HG03469 (cell line): ENCODE measurements around the gene CACNA1D.
A peak's percentile ranks its signal among the peaks of the same experiment; 100 is the strongest.

Experiments
- ATAC-seq: cut with Tn5 transposase; IDR thresholded peaks from one replicate; pipeline ENCODE4 v1.9.1; 2021; ENCODE audit warnings: mild to moderate bottlenecking, moderate library complexity, moderate number of reproducible peaks; ENCODE audit not compliant: unreplicated experiment

CACNA1D gene

DNA sequence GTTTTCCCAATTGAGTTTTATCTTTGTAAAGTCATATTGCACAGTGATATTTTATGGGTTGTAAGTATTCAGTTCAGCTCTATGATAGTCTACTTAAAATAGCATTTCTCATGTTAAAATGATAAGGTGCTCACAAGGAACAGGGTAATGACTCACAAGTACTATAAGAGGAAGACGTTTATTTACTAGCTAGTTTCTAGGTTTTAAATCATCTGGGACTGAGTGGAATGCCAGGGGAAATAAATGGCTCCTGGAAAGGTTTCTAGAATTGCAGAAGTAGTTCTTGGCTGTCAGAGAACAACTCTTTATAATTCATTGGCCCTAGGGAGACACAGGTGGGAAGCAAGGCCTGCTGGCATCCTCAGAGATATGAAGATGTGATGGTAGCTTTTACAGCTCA, 239.0 kb downstream of the CACNA1D start:
- no peak for ATAC-seq

DNA sequence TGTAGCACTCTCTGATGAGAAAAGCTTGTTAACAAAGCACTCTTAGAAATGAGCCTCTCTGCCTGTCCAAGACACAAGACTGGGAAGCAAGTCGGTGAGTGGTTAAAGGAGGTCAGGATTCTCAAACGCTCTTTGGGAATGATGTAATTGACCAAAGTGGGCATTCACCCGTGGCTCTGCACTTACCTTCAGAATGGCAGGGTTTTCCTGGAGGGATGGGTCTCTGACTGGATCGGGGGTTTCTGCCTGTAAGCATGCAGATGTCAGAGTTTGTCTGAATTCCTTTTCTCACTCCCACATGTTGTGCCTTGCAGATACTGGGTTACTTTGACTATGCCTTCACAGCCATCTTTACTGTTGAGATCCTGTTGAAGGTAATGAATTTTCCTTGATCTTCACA, 245.6 kb downstream of the CACNA1D start:
- no peak for ATAC-seq

- no peak for ATAC-seq
These were observed 246.5 kb downstream of the CACNA1D start for GRCh38 chr3:53740956-53741355.

GRCh38 chr3:53744351-53744750, 249.9 kb downstream of the CACNA1D start:
- no peak for ATAC-seq

DNA sequence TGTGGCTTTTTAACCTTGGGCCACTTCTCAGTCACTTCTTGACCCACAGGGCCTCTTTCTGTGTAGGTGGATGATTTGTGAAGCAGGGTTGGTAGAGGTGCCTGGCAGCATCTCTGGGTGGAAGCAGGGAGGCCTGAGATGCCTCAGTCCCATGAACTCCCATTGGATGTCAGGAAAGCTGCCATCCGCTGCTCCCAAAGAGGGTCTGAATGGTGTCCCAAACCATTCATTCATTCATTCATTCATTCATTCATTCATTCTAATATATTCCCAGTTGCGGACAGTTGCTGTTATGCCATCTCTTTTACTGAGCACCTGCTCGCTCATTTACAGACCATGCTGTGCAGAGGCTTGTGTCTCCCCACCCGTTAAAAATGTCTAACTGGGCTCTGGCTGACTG, 253.1 kb downstream of the CACNA1D start:
- no peak for ATAC-seq

GRCh38 chr3:53748512-53749271, 254.3 kb downstream of the CACNA1D start:
- ATAC-seq = peak; percentile 91

GRCh38 chr3:53749448-53749847, 255.0 kb downstream of the CACNA1D start:
- no peak for ATAC-seq

DNA sequence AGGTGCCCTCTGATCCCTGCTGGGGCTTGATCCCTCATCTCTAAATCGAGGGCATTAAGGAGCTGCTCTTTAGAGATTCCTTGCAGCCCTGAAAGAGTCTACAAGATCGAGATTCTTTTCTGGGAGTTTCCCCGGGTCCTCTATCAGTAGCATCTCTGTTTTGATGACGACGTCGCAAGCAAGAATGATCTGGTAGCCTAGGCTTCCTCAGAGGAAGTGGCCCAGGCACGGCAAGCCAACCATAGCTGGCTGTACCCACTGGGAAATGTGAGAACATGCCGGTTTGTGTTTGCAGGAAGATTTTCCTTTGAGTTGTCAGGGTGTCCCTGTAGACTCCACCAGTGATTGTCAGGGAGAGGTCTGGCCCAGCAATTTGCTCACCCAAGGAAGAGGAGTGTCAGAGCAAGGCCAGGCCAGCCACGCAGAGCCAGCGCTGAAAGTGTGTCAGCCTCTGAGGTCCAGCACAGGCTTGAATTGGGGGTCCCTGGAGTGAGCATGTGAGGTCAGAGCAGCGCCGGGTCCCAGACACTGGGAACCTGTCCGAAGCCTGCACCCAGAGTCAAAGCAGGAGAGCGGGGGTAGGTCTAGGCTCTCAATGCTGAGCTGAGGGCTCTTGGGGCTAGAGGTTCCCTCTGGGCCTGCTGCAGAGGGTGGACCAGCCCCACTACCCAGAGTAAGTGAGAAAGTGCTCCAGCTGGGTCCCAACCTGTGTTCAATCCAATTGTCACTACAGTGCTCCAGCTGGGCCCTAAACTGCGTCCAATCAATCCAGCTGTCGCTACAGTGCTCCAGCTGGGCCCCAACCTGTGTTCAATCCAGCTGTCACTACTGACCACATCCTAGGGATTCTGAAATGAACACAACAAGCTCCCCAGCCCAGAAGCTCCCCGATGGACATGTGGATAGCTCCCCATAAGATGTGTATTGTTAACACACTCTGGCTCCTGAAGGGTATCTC, 256.1 kb downstream of the CACNA1D start:
- ATAC-seq = no peak

DNA sequence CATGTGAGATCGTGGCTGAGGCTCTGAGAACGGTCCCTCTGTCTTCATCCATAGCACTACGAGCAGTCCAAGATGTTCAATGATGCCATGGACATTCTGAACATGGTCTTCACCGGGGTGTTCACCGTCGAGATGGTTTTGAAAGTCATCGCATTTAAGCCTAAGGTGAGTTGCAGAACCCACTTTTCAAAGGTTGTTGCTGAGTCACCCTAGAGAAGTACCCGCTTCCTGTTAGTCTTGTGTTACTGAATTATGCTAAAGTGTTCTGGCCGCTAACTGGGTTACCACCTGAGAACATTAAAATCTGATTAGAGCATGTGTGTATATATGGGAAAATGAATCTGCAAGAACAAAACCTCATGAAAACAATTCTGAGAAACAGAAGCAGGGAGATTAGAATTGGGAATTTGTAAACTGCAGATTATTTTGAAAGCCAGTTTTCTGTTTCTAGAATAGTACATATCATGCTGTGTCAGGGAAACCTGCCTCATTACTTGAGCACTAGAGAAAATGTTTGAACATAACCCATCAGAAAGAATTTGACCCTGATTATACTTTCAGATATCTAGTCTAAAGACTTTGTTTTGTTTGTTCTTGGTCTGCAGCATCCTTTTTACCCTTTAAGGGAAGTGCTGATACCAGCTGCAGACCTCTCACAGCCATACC, 259.2 kb downstream of the CACNA1D start:
- ATAC-seq = no peak

- ATAC-seq = no peak
These were observed 259.9 kb downstream of the CACNA1D start for GRCh38 chr3:53754325-53754724.

DNA sequence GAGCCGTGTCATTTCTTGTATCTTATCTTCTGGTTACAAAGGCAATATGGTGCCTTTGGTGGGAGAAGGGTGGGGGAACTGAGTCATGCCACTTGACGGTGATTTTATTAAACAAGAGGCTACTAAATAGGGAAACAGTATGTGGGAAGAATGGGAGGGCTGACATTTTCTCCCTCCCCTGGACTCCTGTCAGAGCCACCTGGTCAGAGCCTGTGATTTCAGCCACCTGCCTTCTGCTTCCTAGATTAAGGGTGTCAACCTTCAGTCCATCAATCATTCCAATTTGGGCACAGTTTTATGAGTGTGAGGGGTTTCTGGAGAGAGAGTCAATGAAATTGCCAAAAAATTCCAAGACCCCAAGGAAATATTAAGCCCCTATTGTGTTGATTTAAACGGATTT, 264.4 kb downstream of the CACNA1D start:
- no peak for ATAC-seq

DNA sequence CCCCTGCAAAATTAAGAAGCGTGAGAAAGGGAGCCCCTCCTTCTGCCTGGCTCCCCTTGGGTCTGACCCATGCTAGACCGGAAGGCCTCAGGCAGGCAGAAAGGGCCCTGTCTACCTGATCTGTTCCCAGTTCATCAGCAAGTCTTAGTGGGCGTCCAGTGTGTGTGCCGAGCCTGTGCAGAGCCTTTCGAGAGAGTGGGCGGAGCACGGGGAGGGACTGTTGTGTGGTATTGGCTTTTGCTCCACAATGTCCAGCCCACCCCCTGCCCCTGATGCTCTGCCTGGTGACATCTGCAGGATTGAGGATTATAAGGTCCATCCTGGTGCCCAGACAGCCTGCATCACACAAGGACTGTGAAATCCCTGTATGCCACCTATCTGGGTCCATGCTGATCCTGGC, 268.9 kb downstream of the CACNA1D start:
- ATAC-seq = no peak

- no peak for ATAC-seq
These were observed 269.8 kb downstream of the CACNA1D start for GRCh38 chr3:53764026-53764775.

GRCh38 chr3:53765753-53766152, 271.3 kb downstream of the CACNA1D start:
- no peak for ATAC-seq

GRCh38 chr3:53766706-53767105, 272.3 kb downstream of the CACNA1D start:
- ATAC-seq = no peak

GRCh38 chr3:53768478-53769459, 274.4 kb downstream of the CACNA1D start:
- ATAC-seq = no peak

DNA sequence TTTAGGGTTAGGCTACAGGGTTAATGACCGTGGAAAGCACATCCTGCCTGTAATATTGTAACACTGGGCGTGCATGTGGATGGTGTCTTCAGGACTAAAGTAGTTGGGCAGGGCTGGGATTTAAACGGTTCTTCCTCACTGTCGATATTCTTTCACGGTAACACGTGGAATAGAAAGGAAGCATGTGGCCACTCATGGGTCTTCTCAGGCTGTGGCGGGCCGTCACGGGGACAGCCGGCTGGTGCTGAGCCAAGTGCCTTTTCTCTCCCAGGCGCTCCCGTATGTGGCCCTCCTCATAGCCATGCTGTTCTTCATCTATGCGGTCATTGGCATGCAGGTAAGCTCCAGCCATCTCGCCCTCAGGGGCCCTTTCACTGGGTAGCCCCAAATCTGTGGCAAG, 278.2 kb downstream of the CACNA1D start:
- ATAC-seq = no peak

- ATAC-seq = no peak
These were observed 278.6 kb downstream of the CACNA1D start for GRCh38 chr3:53773021-53773436.

GRCh38 chr3:53773611-53774368, 279.4 kb downstream of the CACNA1D start:
- peak; percentile 72 for ATAC-seq
